Endothelial cell of umbilical vein (primary cell): Measurements from ENCODE around the gene TMEM167A. TPM values are rescaled to one million over a fixed set of nuclear protein-coding genes. Genes with fewer than 3 reads are reported as not detected.

Experiments
- BruUV-seq: library from RNA; stranded (reverse); fragments of 400-500 nt; replicated peaks from 2 replicates; lab custom pipeline; 2021; lab: Mats Ljungman, UMichigan
- CTCF ChIA-PET: fragments of 300-600, 350-600 bp; sonication (Branson Sonifier 250); formaldehyde crosslinking; loops from one replicate; lab custom pipeline; 2021; ENCODE audit warnings: antibody characterized with exemption, inconsistent platforms; lab: Charles Lee
- POLR2A ChIA-PET: fragments of 300-600, 350-600 bp; sonication (Branson Sonifier 250); formaldehyde crosslinking; loops from one replicate; lab custom pipeline; 2021; ENCODE audit warnings: antibody characterized with exemption, inconsistent platforms; lab: Charles Lee
- DNase-seq: peaks from one replicate; pipeline ENCODE4 v3.0.0-alpha.2; 2011; ENCODE audit warnings: low read depth, low spot score
- FAIRE-seq: peaks from 2 replicates; lab custom pipeline; 2011; peaks lifted over from hg19 to GRCh38; lab: Jason Lieb, UNC
- H2AFZ ChIP-seq: 2 replicates; pipeline ENCODE4 v1.6.0; 2012; ENCODE audit warnings: low read depth, low read length, control low read depth, inconsistent platforms
- H3K27ac ChIP-seq: 2 replicates; pipeline ENCODE4 v1.5.1; 2011; ENCODE audit warnings: low read depth, mild to moderate bottlenecking, control low read depth, low read length, moderate library complexity; ENCODE audit not compliant: insufficient read depth
- H3K27me3 ChIP-seq, 2 experiments: 2 replicates each; pipeline versions ENCODE4 v1.6.0 to v1.6.1; 2011; ENCODE audit warnings: low read length in 2 of 2, mixed read lengths in 1 of 2; ENCODE audit not compliant: control insufficient read depth in 2 of 2, insufficient read depth in 2 of 2
- H3K36me3 ChIP-seq, 2 experiments: 2 replicates in 1 of 2; 3 replicates in 1 of 2; pipeline ENCODE4 v1.5.1; 2011; ENCODE audit warnings: low read length in 2 of 2, mild to moderate bottlenecking in 1 of 2, moderate library complexity in 1 of 2; ENCODE audit not compliant: control insufficient read depth in 2 of 2, insufficient read depth in 2 of 2; ENCODE audit errors: extremely low read depth in 1 of 2
- H3K4me1 ChIP-seq: 3 replicates; pipeline ENCODE4 v1.5.1; 2011; ENCODE audit warnings: mild to moderate bottlenecking, low read length; ENCODE audit not compliant: control insufficient read depth, insufficient read depth; ENCODE audit errors: extremely low read depth
- H3K4me2 ChIP-seq: 2 replicates; pipeline ENCODE4 v1.6.1; 2011; ENCODE audit warnings: low read length, control low read depth, mixed read lengths; ENCODE audit not compliant: insufficient read depth
- H3K4me3 ChIP-seq, 3 experiments: fragments of 200-600 bp in 1 of 3; sonication (generic), shearing (Covaris generic) in 1 of 3; replicated peaks in 1 of 3; 2 replicates each; pipeline ENCODE4 v1.5.1; 2011 to 2016; ENCODE audit warnings: control low read depth in 3 of 3, low read length in 3 of 3, mild to moderate bottlenecking in 2 of 3, inconsistent platforms in 1 of 3, low read depth in 1 of 3, moderate library complexity in 1 of 3; ENCODE audit not compliant: insufficient read depth in 1 of 3
- H3K79me2 ChIP-seq: 2 replicates; pipeline ENCODE4 v1.6.0; 2012; ENCODE audit warnings: low read length, inconsistent platforms; ENCODE audit not compliant: control insufficient read depth, insufficient read depth
- H3K9ac ChIP-seq: replicated peaks from 2 replicates; pipeline ENCODE3; 2011; ENCODE audit warnings: low read length, control low read depth; ENCODE audit not compliant: insufficient read depth; ENCODE audit errors: extremely low read depth
- H3K9me1 ChIP-seq: replicated peaks from 3 replicates; pipeline ENCODE4 v1.6.0; 2011; ENCODE audit warnings: mild to moderate bottlenecking, low read length; ENCODE audit not compliant: control insufficient read depth, insufficient read depth; ENCODE audit errors: extremely low read depth
- H3K9me3 ChIP-seq: replicated peaks from 2 replicates; pipeline ENCODE4 v1.5.1; 2012; ENCODE audit warnings: low read length, inconsistent platforms; ENCODE audit not compliant: control insufficient read depth, insufficient read depth
- H4K20me1 ChIP-seq: replicated peaks from 2 replicates; pipeline ENCODE3; 2011; ENCODE audit warnings: mild to moderate bottlenecking, low read length; ENCODE audit not compliant: control insufficient read depth, insufficient read depth; ENCODE audit errors: extremely low read depth
- CTCF ChIP-seq, 2 donors: IDR thresholded peaks; 1 replicate in 1 of 2; 2 replicates in 1 of 2; pipeline ENCODE4 v1.5.1; 2011; ENCODE audit warnings: low read length in 2 of 2, mild to moderate bottlenecking in 2 of 2, moderate library complexity in 2 of 2, control low read depth in 1 of 2, inconsistent platforms in 1 of 2, low read depth in 1 of 2; ENCODE audit not compliant: insufficient read depth in 1 of 2; ENCODE audit errors: extremely low read depth in 1 of 2
- EZH2 ChIP-seq: IDR thresholded peaks from 2 replicates; pipeline ENCODE4 v1.6.1; 2012; ENCODE audit warnings: borderline replicate concordance, low read depth, mild to moderate bottlenecking, moderate library complexity, low read length, inconsistent platforms; ENCODE audit not compliant: severe bottlenecking
- FOS ChIP-seq: IDR thresholded peaks from 2 replicates; pipeline ENCODE4 v1.6.1; 2011; ENCODE audit warnings: mild to moderate bottlenecking, low read length, moderate library complexity, borderline replicate concordance; ENCODE audit not compliant: insufficient read depth
- GATA2 ChIP-seq: IDR thresholded peaks from 2 replicates; pipeline ENCODE4 v1.7.0; 2011; ENCODE audit warnings: low read depth, mild to moderate bottlenecking, moderate library complexity, mixed read lengths, low read length; ENCODE audit not compliant: insufficient read length, insufficient read depth
- JUN ChIP-seq: IDR thresholded peaks from 2 replicates; pipeline ENCODE4 v1.6.1; 2011; ENCODE audit warnings: borderline replicate concordance, low read depth; ENCODE audit not compliant: insufficient read length, insufficient read depth
- MAX ChIP-seq: IDR thresholded peaks from 2 replicates; pipeline ENCODE4 v1.6.1; 2011; ENCODE audit not compliant: insufficient read depth, insufficient read length
- MYC ChIP-seq: IDR thresholded peaks from one replicate; pipeline ENCODE4 v1.6.1; 2011; ENCODE audit warnings: mild to moderate bottlenecking, low read depth, low read length
- POLR2A ChIP-seq: IDR thresholded peaks from 2 replicates; pipeline ENCODE4 v1.6.1; 2012; ENCODE audit warnings: low read depth, mild to moderate bottlenecking, control low read depth, low read length
- POLR2AphosphoS5 ChIP-seq: IDR thresholded peaks from 2 replicates; pipeline ENCODE4 v1.6.1; 2012; ENCODE audit warnings: low read depth, mild to moderate bottlenecking, control low read depth, low read length, moderate library complexity; ENCODE audit not compliant: insufficient read depth
- dilution Hi-C: fragments of 300-500 bp; cut with MboI; formaldehyde crosslinking; loops from one replicate; pipeline ENCODE4 v1.15.0; 2019; ENCODE audit warnings: low sequenced_read_pairs; ENCODE audit not compliant: extremely low pct_ligation_motif_present
- intact Hi-C: fragments of 100-400 bp; cut with micrococcal nuclease; formaldehyde crosslinking; loops from one replicate; pipeline ENCODE4 v1.10.0; 2022
- polyA plus RNA-seq, 4 experiments: library from polyadenylated mRNA; depleted of rRNA in 3 of 4; stranded (reverse) in 3 of 4; unstranded in 1 of 4; fragments of >200 nt; gene quantifications; 2 replicates each; pipeline versions ENCODE4 v1.2.1 to v1.2.3, GENCODE V29; 2011 to 2012; ENCODE audit warnings: missing spikeins in 1 of 4
- total RNA-seq: library from RNA; stranded (reverse); gene quantifications from 2 replicates; pipeline ENCODE4 v1.2.3, GENCODE V29; 2021

TMEM167A gene
- total and polyA plus RNA-seq, 2 donors (not counting 3 experiments of a cell fraction or from before 2014, with no cell fraction given), result 20.2 to 64.4 TPM

GRCh38 chr5:83007755-83008154 lies 69.4 kb downstream of the TMEM167A start:
- Histone ChIP-seq H3K4me1 (no peaks in the 10 kb centered on the region), H3K4me2 (no peak overlapping the region), H3K9ac (no peak overlapping the region), H3K27me3 (peaks cover 1 to 4% of the 10 kb centered on the region in 2 experiments), H3K9me1 (no peaks in the 10 kb centered on the region), H2AFZ (no peak overlapping the region), H3K27ac (no peak overlapping the region), H3K9me3 (no peaks in the 10 kb centered on the region), H4K20me1 (no peaks in the 10 kb centered on the region), H3K36me3 (no peaks in the 10 kb centered on the region), H3K4me3 (no peak overlapping the region), H3K79me2 (no peaks in the 10 kb centered on the region)
- dilution Hi-C loops (no loop called here), intact Hi-C loops (no loop called here)
- no peak for TF ChIP-seq MYC
- no peak for TF ChIP-seq GATA2
- no peak for TF ChIP-seq JUN
- TF ChIP-seq MAX, result no peak
- TF ChIP-seq EZH2, result no peak
- TF ChIP-seq POLR2A, result no peak
- TF ChIP-seq POLR2AphosphoS5, result no peak
- TF ChIP-seq CTCF (IDR thresholded peaks at IDR 0.05; ENCODE audit: extremely low read depth in 1 of 2, insufficient read depth in 1 of 2, low read depth in 1 of 2, low read length in 2 of 2), result no peak
- no peak for TF ChIP-seq FOS
- no peak for DNase-seq
- CTCF ChIA-PET, result no interaction called here
- POLR2A ChIA-PET, result no interaction called here
- no TSS peak for BruUV-seq
- no peak for FAIRE-seq
